Measurements from ENCODE around the gene ATP6V1G2.

The ATP6V1G2 gene

DNA sequence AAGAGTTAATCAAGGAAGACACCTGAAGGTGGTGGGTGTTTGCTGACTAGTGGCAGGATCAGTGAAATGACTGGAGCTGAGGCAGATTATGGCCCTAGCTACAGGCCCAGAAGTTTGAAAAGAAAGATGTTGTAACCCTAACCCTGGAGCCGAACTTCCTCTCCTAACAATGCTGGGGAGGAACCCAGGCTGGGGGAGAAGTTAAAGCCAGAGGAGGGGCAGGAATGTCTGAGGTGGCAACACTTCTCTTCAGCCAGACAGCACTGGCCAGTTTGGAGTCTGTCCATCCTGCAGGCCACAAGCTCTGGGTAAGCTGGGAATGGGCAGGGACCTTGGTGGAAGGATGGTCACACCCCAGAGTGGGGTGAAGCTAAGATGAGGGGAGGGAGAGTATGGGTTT is 39.6 kb upstream of the ATP6V1G2 start, which contains the start of gene LST1 (continued):
- TF ChIP-seq ZNF837 (tag by site-specific recombination; IDR thresholded peaks at IDR 0.05) (no peak), HOXA7 (CRISPR knock-in tag; IDR thresholded peaks at IDR 0.05; ENCODE audit: borderline replicate concordance) (no peak)

DNA sequence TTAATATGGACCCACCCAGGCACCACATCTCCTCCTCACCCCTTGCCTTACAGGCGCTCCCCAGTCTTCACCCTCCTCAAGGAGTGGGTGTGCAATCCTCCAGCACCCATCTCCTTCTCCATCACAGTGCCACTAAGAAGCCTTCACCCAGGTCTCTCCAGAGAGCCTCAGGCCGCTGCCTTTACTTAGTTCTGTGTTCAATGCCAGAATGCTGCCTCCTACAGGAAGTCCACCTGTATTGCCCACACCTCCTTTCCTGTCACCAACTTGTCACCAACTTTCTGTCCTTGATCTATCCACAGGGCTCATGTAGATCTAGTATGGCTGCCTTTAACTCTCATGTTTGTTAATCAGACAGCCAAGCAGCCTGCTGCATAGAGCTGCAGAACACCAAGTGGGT is 39.1 kb upstream of the ATP6V1G2 start:
- no peak for TF ChIP-seq ZSCAN16 (tag by site-specific recombination; IDR thresholded peaks at IDR 0.05)
- TF ChIP-seq ZNF248 (tag by site-specific recombination; IDR thresholded peaks at IDR 0.05): no peak
- no peak for TF ChIP-seq ZNF626 (tag by site-specific recombination; IDR thresholded peaks at IDR 0.05)
- TF ChIP-seq ZNF184 (tag by site-specific recombination; IDR thresholded peaks at IDR 0.05): no peak
- no peak for TF ChIP-seq ZBTB7A (tag by site-specific recombination; IDR thresholded peaks at IDR 0.05; ENCODE audit: low read depth)
- TF ChIP-seq ZBTB48 (tag by site-specific recombination; IDR thresholded peaks at IDR 0.05): no peak
- TF ChIP-seq ZNF660 (tag by site-specific recombination; IDR thresholded peaks at IDR 0.05): no peak
- TF ChIP-seq, protein P1, sequence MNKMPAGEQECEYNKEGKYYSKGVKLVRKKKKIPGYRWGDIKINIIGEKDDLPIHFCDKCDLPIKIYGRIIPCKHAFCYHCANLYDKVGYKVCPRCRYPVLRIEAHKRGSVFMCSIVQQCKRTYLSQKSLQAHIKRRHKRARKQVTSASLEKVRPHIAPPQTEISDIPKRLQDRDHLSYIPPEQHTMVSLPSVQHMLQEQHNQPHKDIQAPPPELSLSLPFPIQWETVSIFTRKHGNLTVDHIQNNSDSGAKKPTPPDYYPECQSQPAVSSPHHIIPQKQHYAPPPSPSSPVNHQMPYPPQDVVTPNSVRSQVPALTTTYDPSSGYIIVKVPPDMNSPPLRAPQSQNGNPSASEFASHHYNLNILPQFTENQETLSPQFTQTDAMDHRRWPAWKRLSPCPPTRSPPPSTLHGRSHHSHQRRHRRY (tag by site-specific recombination; IDR thresholded peaks at IDR 0.05): no peak
- Histone ChIP-seq H3K9me3 (ENCODE audit: control insufficient read depth, insufficient read depth, low read depth, low read length) (no peaks in the 10 kb centered on the region), H3K36me3 (ENCODE audit: control insufficient read depth in 2 of 2, insufficient read depth in 1 of 2, low read length in 2 of 2) (no peaks in the 10 kb centered on the region), H3K4me1 (ENCODE audit: control insufficient read depth, insufficient read depth, low read length) (peaks cover 4% of the 10 kb centered on the region; the same call in 1 of the 2 replicates), H3K27ac (ENCODE audit: extremely low read depth, low read depth, low read length) (no peak overlapping the region), H3K4me3 (ENCODE audit: low read depth, low read length) (no peak overlapping the region)
- CTCF ChIA-PET: interaction anchor here (0.6 to 18.7 kb wide), 16 partner anchors 8 to 389 kb away, joined by 3 to 518 read pairs (median 5); partner anchors contain the start of genes ATP6V1G2, NCR3, NFKBIL1 and TNF
- POLR2A ChIA-PET: no interaction called here

DNA sequence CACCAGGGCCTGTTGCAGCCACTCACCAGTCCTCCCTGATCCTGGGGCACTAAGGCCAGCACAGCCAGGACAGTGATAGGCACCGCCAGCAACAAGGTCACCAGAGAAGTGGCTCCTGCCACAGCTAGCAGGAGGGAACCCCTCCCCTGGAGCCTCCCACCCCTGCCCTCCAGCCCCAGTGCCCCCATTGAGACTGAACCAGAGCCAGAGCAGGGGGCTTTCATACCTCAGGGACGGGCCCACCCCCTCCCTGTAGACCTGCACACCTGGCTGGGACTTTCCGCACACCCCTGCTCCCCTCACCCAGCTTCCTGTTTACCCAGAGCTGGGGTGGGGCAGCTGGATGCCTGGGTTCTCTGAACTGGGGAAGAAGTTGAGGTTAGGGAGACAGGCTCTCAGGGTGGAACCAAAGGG is 35.8 kb upstream of the ATP6V1G2 start, which contains the start of gene LTB:
LTB (minus strand) TSS at position 195 of the 414 bp plus-strand sequence; CDS start at position 188, 7 bp downstream.
- TF ChIP-seq, protein P2, sequence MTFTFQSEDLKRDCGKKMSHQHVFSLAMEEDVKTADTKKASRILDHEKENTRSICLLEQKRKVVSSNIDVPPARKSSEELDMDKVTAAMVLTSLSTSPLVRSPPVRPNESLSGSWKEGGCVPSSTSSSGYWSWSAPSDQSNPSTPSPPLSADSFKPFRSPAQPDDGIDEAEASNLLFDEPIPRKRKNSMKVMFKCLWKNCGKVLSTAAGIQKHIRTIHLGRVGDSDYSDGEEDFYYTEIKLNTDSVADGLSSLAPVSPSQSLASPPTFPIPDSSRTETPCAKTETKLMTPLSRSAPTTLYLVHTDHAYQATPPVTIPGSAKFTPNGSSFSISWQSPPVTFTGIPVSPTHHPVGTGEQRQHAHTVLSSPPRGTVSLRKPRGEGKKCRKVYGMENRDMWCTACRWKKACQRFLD (tag by site-specific recombination; IDR thresholded peaks at IDR 0.05): no peak
- TF ChIP-seq ZNF324 (tag by site-specific recombination; IDR thresholded peaks at IDR 0.05) (no peak), ZNF544 (tag by site-specific recombination; IDR thresholded peaks at IDR 0.05) (no peak), ZNF391 (tag by site-specific recombination; IDR thresholded peaks at IDR 0.05; ENCODE audit: borderline replicate concordance, low read depth) (no peak), ZNF157 (tag by site-specific recombination; IDR thresholded peaks at IDR 0.05) (no peak), ZNF791 (tag by site-specific recombination; IDR thresholded peaks at IDR 0.05) (no peak), ZNF223 (tag by site-specific recombination; IDR thresholded peaks at IDR 0.05) (no peak)

More for the DNA sequence above, 35.8 kb upstream of the ATP6V1G2 start, which contains the start of gene LTB:
- Histone ChIP-seq H3K36me3 (ENCODE audit: control insufficient read depth in 2 of 2, insufficient read depth in 1 of 2, low read length in 2 of 2) (no peaks in the 10 kb centered on the region), H3K4me3 (ENCODE audit: low read depth, low read length) (peak within 1 kb of the TSS; percentile 44), H3K9me3 (ENCODE audit: control insufficient read depth, insufficient read depth, low read depth, low read length) (no peaks in the 10 kb centered on the region), H3K4me1 (ENCODE audit: control insufficient read depth, insufficient read depth, low read length) (peaks cover 4% of the 10 kb centered on the region; the same call in 1 of the 2 replicates), H3K27ac (ENCODE audit: extremely low read depth, low read depth, low read length) (no peak within 1 kb of the TSS)
- ChIA-PET CTCF (interaction anchor here (0.6 to 18.7 kb wide), 10 partner anchors 8 to 1298 kb away, joined by 3 to 518 read pairs (median 6); partner anchors contain the start of genes ATP6V1G2, LTA, NCR3 and NFKBIL1), POLR2A (interaction anchor here (0.9 to 1.5 kb wide), 5 partner anchors 8 to 245 kb away, joined by 3 to 6 read pairs (median 4); partner anchors contain the start of genes DDX39B, HSPA1B and PRRC2A)

Data from HEK293 (cell line).